Measurements from ENCODE around the gene NEGR1. TPM values are rescaled to one million over a fixed set of nuclear protein-coding genes. Genes with fewer than 3 reads are reported as not detected.
A peak's percentile ranks its signal among the peaks of the same experiment; 100 is the strongest.

Gene NEGR1
- total and polyA plus RNA-seq, 8 donors = 1.2 to 35.4 (median 7.7) TPM

DNA sequence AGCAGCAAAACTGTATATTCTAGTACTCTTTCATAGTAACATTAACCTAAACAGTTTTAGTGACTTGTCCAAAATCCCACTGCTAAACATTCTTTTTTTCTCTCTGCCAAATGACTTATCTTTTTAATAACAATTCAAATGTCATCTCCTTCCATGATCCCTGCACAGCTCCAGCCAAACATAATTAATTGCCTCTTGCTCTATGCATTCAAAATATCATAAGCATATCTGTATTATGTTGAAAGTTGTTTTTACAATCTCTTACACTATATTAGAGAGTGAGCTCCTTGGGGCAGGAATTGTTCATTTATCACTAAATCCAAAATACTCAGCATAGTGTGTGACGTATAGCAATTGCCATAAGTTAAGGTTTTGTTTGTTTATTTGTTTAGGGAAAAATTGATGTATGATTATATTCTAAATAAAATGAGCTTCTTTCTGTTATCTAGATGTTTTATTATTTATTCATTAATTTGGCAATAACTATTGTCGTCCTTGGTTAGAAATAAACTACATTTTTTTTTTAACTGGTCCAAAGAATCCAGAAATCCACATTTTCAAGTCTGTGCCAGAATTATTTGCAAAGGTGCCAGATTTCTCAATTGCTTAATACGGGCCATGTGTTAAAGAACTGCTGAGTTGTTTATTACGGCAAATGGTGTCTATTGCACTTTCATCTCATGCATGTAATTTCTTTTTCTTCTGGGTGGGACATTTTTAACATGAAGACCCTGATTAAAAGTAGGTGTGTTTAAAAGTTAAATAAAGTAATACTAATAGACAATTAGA is 624.3 kb downstream of the NEGR1 start:
- Histone ChIP-seq H3K27me3 (no peaks in the 10 kb centered on the region), H3K4me3 (no peak overlapping the region), H3K9me3 (no peaks in the 10 kb centered on the region), H3K4me1 (peaks cover 0 to 13% (median 0%) of the 10 kb centered on the region in 4 donors), H3K27ac (no peak overlapping the region), H3K36me3 (no peaks in the 10 kb centered on the region)
- intact Hi-C loops (cut with DNase I; ENCODE audit: low total_unique reads) = no loop called here
- 55 to 80% (median 63%) methylated on average over 4 of the region's 4 CpGs for WGBS, 5 donors
- TF ChIP-seq POLR2A (IDR thresholded peaks at IDR 0.05) (no peak), POLR2AphosphoS5 (IDR thresholded peaks at IDR 0.05) (no peak), EP300 (IDR thresholded peaks at IDR 0.05) (no peak)
- TF ChIP-seq, protein P1, sequence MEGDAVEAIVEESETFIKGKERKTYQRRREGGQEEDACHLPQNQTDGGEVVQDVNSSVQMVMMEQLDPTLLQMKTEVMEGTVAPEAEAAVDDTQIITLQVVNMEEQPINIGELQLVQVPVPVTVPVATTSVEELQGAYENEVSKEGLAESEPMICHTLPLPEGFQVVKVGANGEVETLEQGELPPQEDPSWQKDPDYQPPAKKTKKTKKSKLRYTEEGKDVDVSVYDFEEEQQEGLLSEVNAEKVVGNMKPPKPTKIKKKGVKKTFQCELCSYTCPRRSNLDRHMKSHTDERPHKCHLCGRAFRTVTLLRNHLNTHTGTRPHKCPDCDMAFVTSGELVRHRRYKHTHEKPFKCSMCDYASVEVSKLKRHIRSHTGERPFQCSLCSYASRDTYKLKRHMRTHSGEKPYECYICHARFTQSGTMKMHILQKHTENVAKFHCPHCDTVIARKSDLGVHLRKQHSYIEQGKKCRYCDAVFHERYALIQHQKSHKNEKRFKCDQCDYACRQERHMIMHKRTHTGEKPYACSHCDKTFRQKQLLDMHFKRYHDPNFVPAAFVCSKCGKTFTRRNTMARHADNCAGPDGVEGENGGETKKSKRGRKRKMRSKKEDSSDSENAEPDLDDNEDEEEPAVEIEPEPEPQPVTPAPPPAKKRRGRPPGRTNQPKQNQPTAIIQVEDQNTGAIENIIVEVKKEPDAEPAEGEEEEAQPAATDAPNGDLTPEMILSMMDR (IDR thresholded peaks at IDR 0.05) = no peak
- DNase-seq = peak in 1 of 2 donors; percentile 81

- Histone ChIP-seq H3K27ac (no peak overlapping the region), H3K36me3 (no peaks in the 10 kb centered on the region), H3K27me3 (no peaks in the 10 kb centered on the region), H3K4me3 (no peak overlapping the region), H3K9me3 (no peaks in the 10 kb centered on the region), H3K4me1 (peaks cover 0 to 13% (median 0%) of the 10 kb centered on the region in 4 donors)
- DNase-seq = no peak
- 76 to 93% (median 87%) methylated on average over 1 of the region's 1 CpG for WGBS, 5 donors
- intact Hi-C loops (cut with DNase I; ENCODE audit: low total_unique reads) = no loop called here
- TF ChIP-seq POLR2AphosphoS5 (IDR thresholded peaks at IDR 0.05) = no peak
- TF ChIP-seq, protein P1 (IDR thresholded peaks at IDR 0.05) = no peak
- TF ChIP-seq POLR2A (IDR thresholded peaks at IDR 0.05) = no peak
- no peak for TF ChIP-seq EP300 (IDR thresholded peaks at IDR 0.05)
These were observed 625.4 kb downstream of the NEGR1 start for GRCh38 chr1:71656902-71657301.

- H3K9me3 ChIP-seq = no peaks in the 10 kb centered on the region
- 80 to 97% (median 89%) methylated on average over 2 of the region's 2 CpGs for WGBS, 5 donors
- H3K27me3 ChIP-seq = no peaks in the 10 kb centered on the region
- no peaks in the 10 kb centered on the region for H3K36me3 ChIP-seq
- intact Hi-C loops (cut with DNase I; ENCODE audit: low total_unique reads) = no loop called here
- H3K27ac ChIP-seq = no peak overlapping the region
- H3K4me1 ChIP-seq = peaks cover 0 to 13% (median 0%) of the 10 kb centered on the region in 4 donors
- no peak overlapping the region for H3K4me3 ChIP-seq
- no peak for DNase-seq
- TF ChIP-seq POLR2AphosphoS5 (IDR thresholded peaks at IDR 0.05) (no peak), POLR2A (IDR thresholded peaks at IDR 0.05) (no peak), EP300 (IDR thresholded peaks at IDR 0.05) (no peak)
- TF ChIP-seq, protein P1 (IDR thresholded peaks at IDR 0.05) = no peak
These were observed 626.7 kb downstream of the NEGR1 start for GRCh38 chr1:71655604-71656003.

- Histone ChIP-seq H3K9me3 (no peaks in the 10 kb centered on the region), H3K27ac (no peak overlapping the region), H3K4me3 (no peak overlapping the region), H3K4me1 (peaks cover 0 to 13% (median 0%) of the 10 kb centered on the region in 4 donors), H3K27me3 (no peaks in the 10 kb centered on the region), H3K36me3 (no peaks in the 10 kb centered on the region)
- no peak for DNase-seq
- intact Hi-C loops (cut with DNase I; ENCODE audit: low total_unique reads) = no loop called here
- 79 to 87% (median 81%) methylated on average over 2 of the region's 2 CpGs for WGBS, 5 donors
- TF ChIP-seq EP300 (IDR thresholded peaks at IDR 0.05) (no peak), POLR2A (IDR thresholded peaks at IDR 0.05) (no peak), POLR2AphosphoS5 (IDR thresholded peaks at IDR 0.05) (no peak)
- TF ChIP-seq, protein P1 (IDR thresholded peaks at IDR 0.05) = no peak
These were observed 628.4 kb downstream of the NEGR1 start for GRCh38 chr1:71653952-71654351.

Data from stomach (tissue), 9 donors.